ENCODE measurements around the gene ARG2. TPM values are rescaled to one million over a fixed set of nuclear protein-coding genes. Genes with fewer than 3 reads are reported as not detected.

ARG2 gene
- total RNA-seq, 1 donor from 2014 or later, result 0.75 TPM

Other genes starting within 250 kb of the ARG2 start
- gene PLEK2, start 207.8 kb upstream of the ARG2 start, total RNA-seq, result not detected
- gene TMEM229B, start 131.2 kb upstream of the ARG2 start, total RNA-seq, result 2.3 TPM
- gene PLEKHH1, start 86.6 kb upstream of the ARG2 start, total RNA-seq, result 4.4 TPM
- gene PIGH, start 19.7 kb upstream of the ARG2 start, total RNA-seq, result 12.0 TPM
- 113 TPM for gene VTI1B, start 54.7 kb downstream of the ARG2 start, total RNA-seq
- 13.2 TPM for gene RDH11, start 75.8 kb downstream of the ARG2 start, total RNA-seq
- gene RDH12, start 82.0 kb downstream of the ARG2 start, total RNA-seq, result not detected
- 13.3 TPM for gene ZFYVE26, start 196.7 kb downstream of the ARG2 start, total RNA-seq
- gene RAD51B, start 199.9 kb downstream of the ARG2 start, total RNA-seq, result 2.5 TPM

Data from Right ventricle myocardium superior (tissue), 1 donor.